ENCODE measurements around the gene ABRACL.

The ABRACL gene

GRCh38 chr6:139058029-139058428, 29.5 kb downstream of the ABRACL start:
- no peak for DNase-seq

- no peak for DNase-seq
Measured at GRCh38 chr6:139060332-139060731, 31.8 kb downstream of the ABRACL start.

- no peak for DNase-seq
Measured at GRCh38 chr6:139062932-139063646, 34.5 kb downstream of the ABRACL start.

- no peak for DNase-seq
Measured at GRCh38 chr6:139064981-139065665, 36.6 kb downstream of the ABRACL start.

- DNase-seq: no peak
Measured at GRCh38 chr6:139066080-139066479, 37.5 kb downstream of the ABRACL start.

- no peak for DNase-seq
Measured at GRCh38 chr6:139068846-139069245, 40.3 kb downstream of the ABRACL start.

- no peak for DNase-seq
Measured at GRCh38 chr6:139073118-139073517, 44.6 kb downstream of the ABRACL start.

GRCh38 chr6:139079018-139079417, 50.5 kb downstream of the ABRACL start:
- DNase-seq: no peak

GRCh38 chr6:139080255-139080920, 51.8 kb downstream of the ABRACL start:
- DNase-seq: no peak

GRCh38 chr6:139081471-139081870, 52.9 kb downstream of the ABRACL start:
- DNase-seq: no peak

GRCh38 chr6:139082370-139082769, 53.8 kb downstream of the ABRACL start:
- DNase-seq: no peak

- no peak for DNase-seq
Measured at GRCh38 chr6:139091826-139092225, 63.3 kb downstream of the ABRACL start.
